ENCODE data around the gene FNIP1. TPM values are rescaled to one million over a fixed set of nuclear protein-coding genes. Genes with fewer than 3 reads are reported as not detected.
"Not testable (repeated sequence)": the region's sequence is repeated elsewhere in the genome, so short reads cannot be mapped to it uniquely, and the experiment has no call there.

Gene FNIP1
- total and polyA plus RNA-seq, 8 donors = 21.5 to 49.3 (median 25.5) TPM

GRCh38 chr5:131682175-131682574, 114.6 kb downstream of the FNIP1 start:
- no peak for DNase-seq
- no peaks in the 10 kb centered on the region for H3K27me3 ChIP-seq
- peak overlapping the region in 1 of 2 donors; percentile 48 for H3K27ac ChIP-seq
- ATAC-seq = no peak
- no peaks in the 10 kb centered on the region for H3K9me3 ChIP-seq
- intact Hi-C loops (cut with DNase I) = no loop called here
- peaks cover 0 to 19% of the 10 kb centered on the region in 2 donors for H3K4me1 ChIP-seq
- no peak overlapping the region for H3K4me3 ChIP-seq
- no peak for TF ChIP-seq CTCF (IDR thresholded peaks at IDR 0.05)
- H3K36me3 ChIP-seq = peaks cover 0 to 26% of the 10 kb centered on the region in 2 donors

GRCh38 chr5:131679911-131680310, 116.9 kb downstream of the FNIP1 start:
- no peak overlapping the region for H3K4me3 ChIP-seq
- H3K27me3 ChIP-seq = no peaks in the 10 kb centered on the region
- H3K9me3 ChIP-seq = no peaks in the 10 kb centered on the region
- peak overlapping the region in 1 of 2 donors; percentile 45 for H3K27ac ChIP-seq
- ATAC-seq (peak; percentile 69), DNase-seq (no peak)
- intact Hi-C loops (cut with DNase I) = no loop called here
- peaks cover 0 to 19% of the 10 kb centered on the region in 2 donors for H3K4me1 ChIP-seq
- no peak for TF ChIP-seq CTCF (IDR thresholded peaks at IDR 0.05)
- peaks cover 0 to 46% of the 10 kb centered on the region in 2 donors for H3K36me3 ChIP-seq

GRCh38 chr5:131678273-131678672, 118.5 kb downstream of the FNIP1 start:
- DNase-seq; H3K9me3 ChIP-seq; ATAC-seq; H3K4me3 ChIP-seq; intact Hi-C loops (cut with DNase I); H3K27me3 ChIP-seq: not testable (repeated sequence)
- peak overlapping the region in 1 of 2 donors; percentile 13 for H3K27ac ChIP-seq
- H3K4me1 ChIP-seq = peaks cover 0 to 21% of the 10 kb centered on the region in 2 donors
- H3K36me3 ChIP-seq = peaks cover 0 to 60% of the 10 kb centered on the region in 2 donors

GRCh38 chr5:131677115-131677514, 119.7 kb downstream of the FNIP1 start:
- Histone ChIP-seq H3K4me1 (peaks cover 8 to 32% of the 10 kb centered on the region in 2 donors), H3K9me3 (no peaks in the 10 kb centered on the region), H3K36me3 (peaks cover 0 to 71% of the 10 kb centered on the region in 2 donors), H3K4me3 (no peak overlapping the region), H3K27me3 (no peaks in the 10 kb centered on the region), H3K27ac (no peak overlapping the region)
- ATAC-seq = no peak
- intact Hi-C loops (cut with DNase I) = no loop called here
- TF ChIP-seq CTCF (IDR thresholded peaks at IDR 0.05) = no peak
- no peak for DNase-seq

GRCh38 chr5:131672776-131673175, 124.0 kb downstream of the FNIP1 start:
- H3K4me3 ChIP-seq = no peak overlapping the region
- intact Hi-C loops (cut with DNase I) = no loop called here
- H3K27me3 ChIP-seq = no peaks in the 10 kb centered on the region
- H3K9me3 ChIP-seq = no peaks in the 10 kb centered on the region
- TF ChIP-seq CTCF (IDR thresholded peaks at IDR 0.05) = no peak
- peak overlapping the region; percentile 26 to 84 for H3K27ac ChIP-seq
- peaks cover 18 to 25% of the 10 kb centered on the region in 2 donors for H3K4me1 ChIP-seq
- ATAC-seq (peak; percentile 22), DNase-seq (peak in 1 of 4 donors; percentile 35)
- peaks cover 0 to 96% of the 10 kb centered on the region in 2 donors for H3K36me3 ChIP-seq
